Activated CD4-positive, alpha-beta T cell treated with anti-CD3 and anti-CD28 coated beads, Interleukin-2, Interleukin-4, amounts not matched to agents 100 ng/mL and 50 ng/mL, durations not matched to agents 16 hours and 8 hours (primary cell): ENCODE results near the gene RANBP3L.
"Not testable (repeated sequence)": the region's sequence is repeated elsewhere in the genome, so short reads cannot be mapped to it uniquely, and the experiment has no call there.

Source experiments
- DNase-seq: peaks from one replicate; pipeline ENCODE4 v3.0.0-alpha.2; 2020; ENCODE audit warnings: low spot score

The RANBP3L gene

DNA sequence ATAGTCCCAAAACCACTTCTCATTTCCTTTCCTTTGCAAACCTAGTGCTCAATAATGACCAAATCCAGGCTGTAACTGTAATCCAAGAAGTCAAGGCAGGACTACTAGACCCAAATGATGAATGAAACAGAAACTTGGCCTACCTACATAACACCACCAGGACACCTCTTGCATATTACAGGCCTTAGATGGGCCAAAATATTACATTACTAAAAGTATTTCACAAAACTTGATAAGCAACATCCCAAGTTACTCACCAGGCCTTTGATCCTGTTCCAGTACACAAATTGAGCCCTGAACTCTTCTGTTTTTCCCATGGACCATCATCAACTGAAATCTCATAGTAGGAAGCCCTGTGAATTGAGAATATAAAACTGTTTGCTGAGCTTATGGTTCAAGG lies 94.8 kb downstream of the RANBP3L start:
- no peak for DNase-seq

DNA sequence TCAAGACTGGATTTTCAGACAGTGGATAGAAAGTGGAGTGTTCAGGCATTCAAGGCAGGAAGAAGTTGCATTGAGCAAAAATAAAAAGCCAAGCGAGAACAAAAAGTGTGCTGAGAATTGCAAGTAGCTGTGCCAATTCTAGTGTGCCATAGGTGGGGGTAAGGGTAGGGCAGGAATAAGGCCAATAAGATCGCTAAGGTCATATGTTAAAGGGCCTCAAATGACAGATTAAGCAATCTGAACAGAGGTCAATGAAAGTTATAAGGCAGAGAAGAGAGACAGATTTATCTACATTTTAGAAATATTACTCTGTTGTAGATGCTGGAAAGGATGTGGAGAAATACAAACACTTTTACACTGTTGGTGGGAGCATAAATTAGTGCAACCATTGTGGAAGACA lies 96.4 kb downstream of the RANBP3L start:
- DNase-seq: no peak

DNA sequence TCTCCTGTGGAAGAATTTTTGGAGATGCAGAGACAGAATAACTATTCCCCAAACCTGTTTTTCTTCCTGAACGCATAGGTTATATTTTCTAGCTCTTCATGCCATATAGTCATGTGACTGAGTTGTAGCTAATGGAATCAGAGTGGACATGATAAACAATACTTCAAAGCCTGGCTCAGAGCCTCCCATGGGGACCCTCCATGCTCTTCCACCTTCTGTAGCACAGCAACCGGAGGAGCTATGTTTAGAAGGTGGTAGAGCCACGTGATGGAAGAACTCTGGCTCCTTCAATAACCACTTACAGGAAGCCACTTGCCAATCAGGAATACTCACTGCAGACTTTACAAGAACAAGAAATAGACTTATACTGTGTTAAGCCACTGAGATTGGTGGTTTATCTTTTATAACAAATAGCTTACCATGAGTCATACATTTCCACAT lies 99.2 kb downstream of the RANBP3L start:
- DNase-seq: no peak

DNA sequence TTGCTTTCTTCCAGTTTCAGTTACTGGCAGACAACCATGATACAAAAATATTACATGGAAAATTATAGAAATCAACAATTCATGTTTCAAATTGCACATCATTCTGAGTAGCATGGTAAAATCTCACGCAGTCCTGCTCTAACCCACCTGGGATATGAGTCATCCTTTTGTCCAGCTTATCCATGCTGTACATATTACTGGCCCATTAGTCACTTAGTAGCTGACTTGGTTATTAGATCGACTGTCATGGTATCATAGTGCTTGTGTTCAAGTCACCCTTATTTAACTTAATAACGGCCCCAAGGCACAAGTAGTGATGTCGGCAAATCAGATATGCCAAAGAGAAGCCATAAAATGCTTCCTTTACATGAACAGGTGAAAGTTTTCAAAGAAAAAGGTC lies 101.2 kb downstream of the RANBP3L start:
- DNase-seq: no peak

DNA sequence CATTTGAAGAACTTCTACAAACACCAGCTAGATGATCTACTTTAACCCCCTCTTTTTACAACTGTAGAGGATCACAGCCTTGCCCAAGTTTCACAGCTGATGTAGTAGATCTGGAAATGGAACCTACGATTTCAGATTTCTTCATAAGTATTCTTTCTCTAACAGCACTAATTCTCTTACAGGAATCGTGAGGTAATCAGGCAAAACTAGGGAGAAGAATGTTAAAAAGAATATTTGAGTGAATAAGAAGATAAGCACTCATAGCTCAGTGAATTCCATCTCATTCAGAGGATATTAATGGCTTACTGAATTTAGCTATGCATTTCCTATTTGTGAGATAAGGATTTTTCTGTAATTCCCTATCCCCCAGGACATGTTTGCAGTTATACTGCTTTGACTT lies 102.1 kb downstream of the RANBP3L start:
- no peak for DNase-seq

DNA sequence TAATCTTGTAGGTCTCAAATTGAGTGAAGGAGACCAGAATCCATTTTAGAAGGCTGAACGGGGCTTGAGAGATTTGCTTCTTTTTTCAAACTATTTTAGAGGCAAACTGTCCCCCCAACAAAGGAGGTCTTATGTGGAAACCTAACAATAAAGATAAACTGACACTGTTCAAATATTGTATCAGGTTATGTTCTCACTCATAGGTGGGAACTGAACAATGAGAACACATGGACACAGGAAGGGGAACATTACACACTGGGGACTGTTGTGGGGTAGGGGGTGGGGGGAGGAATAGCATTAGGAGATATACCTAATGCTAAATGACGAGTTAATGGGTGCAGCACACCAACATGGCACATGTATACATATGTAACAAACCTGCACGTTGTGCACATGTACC lies 102.9 kb downstream of the RANBP3L start:
- DNase-seq: not testable (repeated sequence)
